GM12801 (cell line): ENCODE measurements around the gene KBTBD6.

ENCODE experiments used
- TF ChIP-seq, protein P1 (sequence below): IDR thresholded peaks from one replicate; pipeline ENCODE4 v1.5.1; 2011; ENCODE audit warnings: control low read depth; ENCODE audit not compliant: insufficient read length; ENCODE audit errors: extremely low read depth

The KBTBD6 gene

DNA sequence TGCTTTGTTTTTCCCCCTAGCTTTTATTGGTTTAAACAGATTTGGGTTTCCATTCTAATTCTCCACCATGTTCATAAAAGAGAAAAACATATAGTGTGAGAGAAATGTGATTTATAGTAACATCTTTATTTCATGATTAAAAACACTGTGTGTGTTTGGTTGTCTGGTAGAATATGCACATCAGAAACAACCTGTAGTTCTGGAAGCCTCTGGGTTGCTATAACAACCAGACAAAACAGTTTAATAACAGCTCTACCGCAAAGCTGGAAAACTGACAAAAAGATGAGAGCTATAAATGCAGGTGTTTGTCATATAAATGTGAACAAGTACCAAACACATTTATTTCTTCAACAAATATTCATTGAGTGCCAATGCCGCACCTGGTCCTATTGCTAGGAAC, 9.8 kb downstream of the KBTBD6 start:
- TF ChIP-seq, protein P1, sequence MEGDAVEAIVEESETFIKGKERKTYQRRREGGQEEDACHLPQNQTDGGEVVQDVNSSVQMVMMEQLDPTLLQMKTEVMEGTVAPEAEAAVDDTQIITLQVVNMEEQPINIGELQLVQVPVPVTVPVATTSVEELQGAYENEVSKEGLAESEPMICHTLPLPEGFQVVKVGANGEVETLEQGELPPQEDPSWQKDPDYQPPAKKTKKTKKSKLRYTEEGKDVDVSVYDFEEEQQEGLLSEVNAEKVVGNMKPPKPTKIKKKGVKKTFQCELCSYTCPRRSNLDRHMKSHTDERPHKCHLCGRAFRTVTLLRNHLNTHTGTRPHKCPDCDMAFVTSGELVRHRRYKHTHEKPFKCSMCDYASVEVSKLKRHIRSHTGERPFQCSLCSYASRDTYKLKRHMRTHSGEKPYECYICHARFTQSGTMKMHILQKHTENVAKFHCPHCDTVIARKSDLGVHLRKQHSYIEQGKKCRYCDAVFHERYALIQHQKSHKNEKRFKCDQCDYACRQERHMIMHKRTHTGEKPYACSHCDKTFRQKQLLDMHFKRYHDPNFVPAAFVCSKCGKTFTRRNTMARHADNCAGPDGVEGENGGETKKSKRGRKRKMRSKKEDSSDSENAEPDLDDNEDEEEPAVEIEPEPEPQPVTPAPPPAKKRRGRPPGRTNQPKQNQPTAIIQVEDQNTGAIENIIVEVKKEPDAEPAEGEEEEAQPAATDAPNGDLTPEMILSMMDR, result no peak

DNA sequence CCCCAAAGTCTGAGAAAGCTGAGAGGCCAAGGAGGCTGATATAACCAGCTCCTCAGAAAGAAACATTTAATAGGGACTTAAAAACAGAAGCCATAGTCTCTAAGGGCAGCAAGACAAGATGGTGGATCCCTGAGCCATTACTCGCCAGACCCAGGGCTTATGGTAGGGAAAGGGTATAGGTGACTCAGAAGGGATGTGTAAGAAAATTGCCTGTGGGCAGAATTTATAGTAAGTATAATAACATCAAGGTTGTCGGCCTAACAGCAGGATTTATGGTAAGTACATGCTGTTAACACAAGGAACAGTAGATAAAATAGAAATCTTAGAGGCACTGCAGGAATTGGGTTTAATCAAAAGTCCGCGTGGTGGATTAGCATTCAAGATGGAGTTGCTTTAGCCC, 14.7 kb downstream of the KBTBD6 start:
- TF ChIP-seq, protein P1, result no peak

DNA sequence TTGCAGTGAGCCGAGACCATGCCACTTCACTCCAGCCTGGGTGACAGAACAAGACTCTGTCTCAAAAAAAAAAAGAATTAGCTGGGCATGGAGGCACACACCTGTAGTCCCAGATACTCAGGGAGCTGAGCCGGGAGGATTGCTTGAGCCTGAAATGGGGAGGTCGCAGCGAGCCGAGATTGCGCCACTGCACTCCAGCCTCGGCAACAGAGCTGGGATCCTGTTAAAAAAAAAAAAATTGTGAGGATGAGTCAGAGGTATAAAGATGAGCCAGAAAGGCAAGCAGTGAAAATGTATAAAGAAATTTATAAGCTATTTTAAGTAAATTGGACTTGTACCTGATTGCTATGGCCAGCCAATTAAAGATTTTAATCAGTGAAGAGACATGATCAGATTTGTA, 21.1 kb downstream of the KBTBD6 start:
- TF ChIP-seq, protein P1, result no peak

DNA sequence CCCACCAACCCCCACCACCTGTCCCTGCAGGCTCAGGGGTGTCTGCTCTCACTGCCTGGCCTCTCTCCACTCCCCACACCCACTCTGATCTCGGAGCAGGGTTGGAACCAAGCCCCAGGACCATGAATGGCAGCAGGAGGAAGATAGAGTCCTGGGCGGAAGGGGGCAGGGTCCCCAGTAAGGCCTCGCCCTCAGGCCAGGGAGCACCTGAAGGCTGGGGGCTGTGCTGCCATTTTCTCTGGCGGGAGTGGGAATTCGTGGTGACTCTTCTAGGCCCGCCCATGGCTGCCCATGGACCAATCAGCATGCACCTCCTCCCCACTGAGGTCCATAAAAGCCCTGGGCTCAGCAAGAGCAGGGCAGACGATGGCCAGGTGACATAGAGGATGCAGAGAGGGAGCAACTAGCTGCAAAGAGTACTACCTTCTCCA, 25.0 kb downstream of the KBTBD6 start:
- TF ChIP-seq, protein P1, result no peak

DNA sequence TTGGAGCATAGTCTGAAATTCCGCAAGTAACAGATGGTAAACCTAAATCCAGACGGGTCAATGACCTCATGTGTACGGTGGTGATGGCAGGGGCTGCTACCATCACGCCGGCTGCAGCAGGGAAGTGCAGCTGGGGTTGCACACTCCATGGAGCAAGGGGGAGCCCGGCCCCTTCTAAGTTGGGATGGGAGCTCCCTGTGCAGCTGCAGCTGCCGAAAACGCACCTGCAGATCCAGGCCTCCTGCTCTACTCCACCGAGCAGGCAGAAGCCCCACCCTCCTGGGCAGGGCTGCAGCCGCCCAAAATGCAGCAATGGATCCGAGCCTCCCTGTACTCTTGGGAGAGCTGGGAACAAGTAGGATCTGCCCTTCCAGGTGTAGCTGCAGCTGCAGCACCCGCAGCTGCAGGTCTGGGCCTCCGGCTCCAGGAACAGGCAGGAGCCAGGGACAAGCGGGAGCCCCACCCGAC, 25.5 kb downstream of the KBTBD6 start:
- TF ChIP-seq, protein P1, result no peak

DNA sequence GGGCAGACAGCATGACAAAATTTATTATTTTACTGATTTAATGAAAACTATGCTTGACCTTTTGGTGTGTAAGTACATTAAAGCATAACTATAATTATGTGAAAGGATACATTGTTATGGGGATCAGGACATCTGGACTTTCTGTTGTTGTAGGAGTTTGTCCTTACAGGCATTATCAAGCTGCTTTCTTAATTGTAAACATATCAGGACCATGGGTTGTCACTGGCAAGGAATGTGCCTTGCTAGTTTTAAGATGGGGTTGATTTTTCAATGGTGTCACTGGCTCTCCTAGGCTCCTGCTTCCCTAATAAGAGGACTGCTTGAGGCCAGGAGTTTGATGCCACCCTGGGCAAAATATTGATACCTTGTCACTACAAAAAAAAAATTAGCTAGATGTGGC, 32.6 kb downstream of the KBTBD6 start:
- TF ChIP-seq, protein P1, result no peak

DNA sequence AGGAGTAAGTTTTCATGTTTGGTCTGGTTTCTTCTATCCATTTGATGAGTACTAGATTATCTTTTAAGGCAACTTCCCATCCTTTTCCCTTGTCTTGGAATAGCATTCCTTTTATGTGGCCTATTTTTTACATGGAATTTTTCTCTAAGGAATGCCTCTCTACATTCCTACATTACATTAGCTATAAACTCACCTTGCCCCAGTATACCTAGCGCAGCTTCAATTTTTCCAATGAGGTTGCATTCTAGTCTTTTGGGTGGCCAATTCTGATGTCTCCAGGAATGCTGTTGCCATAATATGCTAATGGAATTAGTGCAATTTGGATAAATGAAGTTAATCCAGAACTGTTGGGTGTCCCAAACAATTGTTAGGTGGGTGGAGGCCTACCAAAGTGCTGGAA, 33.8 kb downstream of the KBTBD6 start:
- TF ChIP-seq, protein P1, result no peak

DNA sequence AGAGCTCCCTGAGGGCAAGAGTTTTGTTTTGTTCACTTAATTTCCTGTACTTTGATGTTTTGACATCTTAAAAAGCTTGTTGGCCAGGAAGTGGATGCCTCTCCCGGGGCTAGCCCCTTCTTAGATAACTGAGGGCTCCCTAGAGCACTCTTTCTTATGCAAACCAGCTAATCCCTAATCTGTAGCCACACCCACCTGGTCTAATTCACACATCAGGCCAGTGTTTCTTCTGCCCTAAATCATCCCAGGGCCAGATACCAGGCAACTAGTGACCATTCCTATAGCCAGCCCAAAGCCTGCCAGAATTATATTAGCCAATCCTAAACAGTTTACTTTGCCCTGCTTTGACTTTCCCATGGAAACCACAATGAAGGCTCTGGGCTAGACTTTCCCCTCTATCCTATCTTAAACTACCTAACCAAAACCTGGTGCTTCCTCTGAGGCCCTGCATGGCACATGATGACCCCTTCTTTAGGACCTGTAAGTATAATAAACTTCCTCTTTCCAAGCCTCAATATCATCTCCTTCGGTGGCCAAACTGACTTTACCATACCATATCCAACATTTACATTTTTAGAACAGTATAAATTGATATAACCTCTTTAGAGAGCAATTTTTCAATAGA, 46.5 kb downstream of the KBTBD6 start:
- TF ChIP-seq, protein P1, result no peak
